GM12878 (cell line): ENCODE results near the gene PCDHGA1. TPM values are rescaled to one million over a fixed set of nuclear protein-coding genes. Genes with fewer than 3 reads are reported as not detected.

Experiments
- ATAC-seq: fragments of 200-7000 bp; cut with Tn5 transposase; 3 replicates; pipeline ENCODE4 v1.9.1; 2020; ENCODE audit warnings: mild to moderate bottlenecking, moderate library complexity
- BruUV-seq: library from RNA; stranded (reverse); fragments of 400-500 nt; replicated peaks from 2 replicates; lab custom pipeline; 2021; lab: Mats Ljungman, UMichigan
- CTCF ChIA-PET: fragments of 300-600 bp; sonication (Branson Sonifier 250); formaldehyde crosslinking; extraction: SDS; loops from one replicate; lab custom pipeline; 2021; ENCODE audit warnings: inconsistent platforms; lab: Yijun Ruan, JAX
- POLR2A ChIA-PET: fragments of 350-600 bp; formaldehyde crosslinking; extraction: SDS; loops from one replicate; lab custom pipeline; 2021; ENCODE audit warnings: inconsistent platforms; lab: Charles Lee
- RAD21 ChIA-PET: fragments of 300-600 bp; sonication (Branson Sonifier 250); formaldehyde crosslinking; loops from one replicate; lab custom pipeline; 2023; ENCODE audit warnings: antibody characterized with exemption; ENCODE audit not compliant: unreplicated experiment; lab: Charles Lee
- SMC1A ChIA-PET: fragments of 300-600 bp; sonication (Branson Sonifier 250); formaldehyde crosslinking; loops from one replicate; lab custom pipeline; 2023; ENCODE audit not compliant: unreplicated experiment, uncharacterized antibody; lab: Charles Lee
- DNase-seq: peaks from one replicate; pipeline ENCODE4 v3.0.0-alpha.2; 2011; ENCODE audit warnings: low read depth, low spot score
- FAIRE-seq: peaks from 3 replicates; lab custom pipeline; 2011; peaks lifted over from hg19 to GRCh38; lab: Jason Lieb, UNC
- H2AFZ ChIP-seq: 2 replicates; pipeline ENCODE4 v1.6.0; 2011; ENCODE audit warnings: low read depth, low read length, control low read depth; ENCODE audit not compliant: control insufficient read depth
- H3K27ac ChIP-seq: 2 replicates; pipeline ENCODE4 v1.5.1; 2011; ENCODE audit warnings: control low read depth; ENCODE audit not compliant: control insufficient read depth, insufficient read depth
- H3K27me3 ChIP-seq, 2 experiments: replicated peaks in 1 of 2; 2 replicates each; pipeline versions ENCODE4 v1.6.0 to v1.6.1; 2011; ENCODE audit warnings: low read length in 1 of 2; ENCODE audit not compliant: control insufficient read depth in 2 of 2, insufficient read depth in 2 of 2
- H3K36me3 ChIP-seq, 2 experiments: 2 replicates each; pipeline ENCODE4 v1.5.1; 2011; ENCODE audit warnings: low read length in 1 of 2; ENCODE audit not compliant: control insufficient read depth in 2 of 2, insufficient read depth in 2 of 2
- H3K4me1 ChIP-seq: 2 replicates; pipeline ENCODE4 v1.6.1; 2011; ENCODE audit warnings: mild to moderate bottlenecking, low read length, moderate library complexity, mixed read lengths; ENCODE audit not compliant: control insufficient read depth, insufficient read depth
- H3K4me2 ChIP-seq: 2 replicates; pipeline ENCODE4 v1.6.0; 2011; ENCODE audit warnings: control low read depth; ENCODE audit not compliant: control insufficient read depth, insufficient read depth
- H3K4me3 ChIP-seq: fragments of 200-600 bp; sonication (generic); 2 replicates; pipeline ENCODE4 v1.5.1; 2016
- H3K79me2 ChIP-seq: 2 replicates; pipeline ENCODE4 v1.6.0; 2011; ENCODE audit warnings: low read length; ENCODE audit not compliant: control insufficient read depth, insufficient read depth
- H3K9ac ChIP-seq: 2 replicates; pipeline ENCODE4 v1.8.0; 2011; ENCODE audit warnings: low read length, control low read depth, mixed read lengths; ENCODE audit not compliant: control insufficient read depth, insufficient read depth
- H3K9me3 ChIP-seq: replicated peaks from 3 replicates; pipeline ENCODE4 v1.5.1; 2011; ENCODE audit warnings: mild to moderate bottlenecking, low read length; ENCODE audit not compliant: control insufficient read depth, insufficient read depth
- H4K20me1 ChIP-seq: 2 replicates; pipeline ENCODE4 v1.6.0; 2011; ENCODE audit not compliant: control insufficient read depth, insufficient read depth
- BCL11A ChIP-seq: IDR thresholded peaks from 2 replicates; pipeline ENCODE4 v1.6.1; 2011; ENCODE audit warnings: low read depth, low read length
- BRCA1 ChIP-seq: IDR thresholded peaks from 2 replicates; pipeline ENCODE4 v1.6.1; 2011; ENCODE audit warnings: low read depth, low read length, improper control_type of control experiment
- DPF2 ChIP-seq: fragments of 450-650 bp; IDR thresholded peaks from 2 replicates; pipeline ENCODE4 v1.6.1; 2017; ENCODE audit warnings: mild to moderate bottlenecking
- KDM1A ChIP-seq: fragments of 200-600 bp; sonication (generic); IDR thresholded peaks from 2 replicates; pipeline ENCODE4 v1.6.1; 2016; ENCODE audit warnings: borderline replicate concordance
- MLLT1 ChIP-seq: fragments of 450-650 bp; IDR thresholded peaks from 2 replicates; pipeline ENCODE4 v1.6.1; 2016; ENCODE audit warnings: mild to moderate bottlenecking
- NFXL1 ChIP-seq: fragments of 450-650 bp; IDR thresholded peaks from 2 replicates; pipeline ENCODE4 v1.6.1; 2017; ENCODE audit warnings: antibody characterized with exemption, mild to moderate bottlenecking, borderline replicate concordance
- POLR2AphosphoS5 ChIP-seq: IDR thresholded peaks from 2 replicates; pipeline ENCODE4 v1.6.1; 2011; ENCODE audit warnings: mild to moderate bottlenecking, low read length, inconsistent platforms
- RFX5 ChIP-seq: IDR thresholded peaks from 2 replicates; pipeline ENCODE4 v1.6.1; 2011; ENCODE audit warnings: low read depth, low read length, improper control_type of control experiment
- ZNF207 ChIP-seq: fragments of 450-650 bp; IDR thresholded peaks from 2 replicates; pipeline ENCODE4 v1.6.1; 2014; ENCODE audit warnings: antibody characterized with exemption, mild to moderate bottlenecking, borderline replicate concordance
- WGBS: methylation state at CpG from one replicate; pipeline ENCODE4 v1.1.6; 2016; ENCODE audit warnings: low lambda C conversion rate; ENCODE audit not compliant: insufficient replicate concordance, insufficient coverage; ENCODE audit errors: missing lambda C conversion rate; 5-methylcytosine and 5-hydroxymethylcytosine counted together
- in situ Hi-C: fragments of 300-500 bp; cut with MboI; formaldehyde crosslinking; loops from 9 replicates; pipeline ENCODE4 v1.14.3; 2018; ENCODE audit warnings: mixed read lengths
- intact Hi-C: fragments of 100-400 bp; cut with micrococcal nuclease; formaldehyde crosslinking; loops from one replicate; pipeline ENCODE4 v1.14.2; 2022; ENCODE audit not compliant: unreplicated experiment
- polyA plus RNA-seq, 11 experiments: library from polyadenylated mRNA; depleted of rRNA in 4 of 11; unstranded in 6 of 11; stranded (reverse) in 5 of 11; fragments of >200 nt; fragmentation: Nextera tagmentation in 4 of 11; fragmentation: Illumina TruSeq in 1 of 11; extraction: Ambion mirVana in 4 of 11; extraction: Trizol in 1 of 11; gene quantifications; 1 replicate in 1 of 11; 2 replicates in 10 of 11; pipeline versions ENCODE4 v1.2.1 to v1.2.3, GENCODE V29; 2011 to 2016; ENCODE audit warnings: inconsistent platforms in 2 of 11, missing spikeins in 2 of 11, low read depth in 1 of 11
- total RNA-seq, 4 experiments: library from RNA; depleted of rRNA in 3 of 4; stranded (reverse); fragments of >200 nt in 3 of 4; fragmentation: Illumina TruSeq in 1 of 4; extraction: Trizol in 1 of 4; gene quantifications; 2 replicates each; pipeline versions ENCODE4 v1.2.1 to v1.2.3, GENCODE V29; 2013 to 2021
- TF ChIP-seq, protein P1 (sequence below): fragments of 150-350 bp; IDR thresholded peaks from 2 replicates; pipeline ENCODE4 v1.6.1; 2016; ENCODE audit warnings: low read depth, low read length
- TF ChIP-seq, protein P2 (sequence below): IDR thresholded peaks from 2 replicates; pipeline ENCODE4 v1.6.1; 2011; ENCODE audit warnings: borderline replicate concordance, low read depth, mild to moderate bottlenecking, moderate library complexity, mixed read lengths, low read length; ENCODE audit not compliant: insufficient read depth; ENCODE audit errors: extremely low read length
- TF ChIP-seq, protein P3 (sequence below), 3 experiments: IDR thresholded peaks in 2 of 3; conservative IDR thresholded peaks in 1 of 3; 2 replicates each; pipeline ENCODE4 v1.5.1; 2011; ENCODE audit warnings: low read depth in 3 of 3, low read length in 3 of 3, mild to moderate bottlenecking in 3 of 3, control low read depth in 2 of 3, moderate library complexity in 2 of 3, inconsistent platforms in 1 of 3, mixed read lengths in 1 of 3; ENCODE audit not compliant: control insufficient read depth in 2 of 3, insufficient read depth in 1 of 3; ENCODE audit errors: extremely low read depth in 1 of 3

The PCDHGA1 gene
- total and polyA plus RNA-seq, 10 of the 15 experiments (the other 5 are each of a cell fraction or from before 2014, with no cell fraction given) = 0.02 to 0.51 (median 0.19) TPM; not detected in 3

DNA sequence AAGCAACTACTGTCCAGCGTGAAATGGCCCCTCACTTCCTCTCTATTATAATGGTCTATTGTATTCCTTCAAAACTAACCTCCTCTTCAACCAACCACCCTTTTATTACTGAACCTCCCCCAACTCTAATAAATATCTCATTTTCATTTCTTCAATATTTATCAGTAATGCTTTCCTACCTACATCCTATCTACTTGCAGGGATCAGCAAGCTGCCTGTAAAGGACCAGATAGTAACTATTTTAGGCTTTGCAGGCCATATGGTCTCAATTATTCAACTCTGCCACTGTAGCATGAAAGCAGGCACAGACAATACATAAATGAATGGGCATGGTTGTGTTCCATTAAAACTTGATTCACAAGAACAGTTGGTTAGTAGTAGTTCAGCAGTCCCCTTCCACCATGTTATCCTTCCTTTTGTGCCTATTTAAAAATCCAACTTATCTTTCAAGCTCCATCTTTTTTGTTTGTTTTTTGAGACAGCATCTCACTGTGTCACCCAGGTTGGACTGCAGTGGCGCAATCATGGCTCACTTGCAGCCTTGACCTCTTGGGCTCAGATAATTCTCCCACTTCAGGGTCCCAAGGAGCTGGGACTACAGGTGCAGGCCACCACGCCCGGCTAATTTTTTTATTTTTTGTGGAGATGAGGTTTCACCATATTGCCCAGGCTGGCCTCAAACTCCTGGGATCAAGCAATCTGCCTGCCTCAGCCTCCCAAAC lies 204.3 kb downstream of the PCDHGA1 start:
- H2AFZ ChIP-seq = no peak overlapping the region
- no peaks in the 10 kb centered on the region for H4K20me1 ChIP-seq
- H3K4me2 ChIP-seq = no peak overlapping the region
- H3K9me3 ChIP-seq = no peaks in the 10 kb centered on the region
- ChIA-PET CTCF (interaction anchor here (1.0 to 3.0 kb wide), 8 partner anchors 9 to 136 kb away, joined by 3 to 9 read pairs (median 6); partner anchors contain the start of genes PCDHGA12, PCDHGB5 and PCDHGC3), RAD21 (interaction anchor here (1.0 to 1.5 kb wide), 3 partner anchors 22 to 59 kb away, joined by 3 to 8 read pairs (median 7); partner anchors contain the start of gene PCDHGC3), SMC1A (interaction anchor here (1.4 to 1.6 kb wide), 3 partner anchors 29 to 114 kb away, joined by 4 to 7 read pairs (median 5); partner anchors contain the start of gene PCDHGA11), POLR2A (interaction anchor here (0.6 to 1.2 kb wide), 3 partner anchors 11 to 46 kb away, joined by 3 to 5 read pairs (median 5); partner anchors contain the start of gene PCDHGC5)
- BruUV-seq = no TSS peak
- ATAC-seq = no peak
- DNase-seq = no peak
- H3K79me2 ChIP-seq = no peaks in the 10 kb centered on the region
- 99% methylated on average over 4 of the region's 4 CpGs for WGBS
- H3K27ac ChIP-seq = no peak overlapping the region
- no peaks in the 10 kb centered on the region for H3K27me3 ChIP-seq
- H3K9ac ChIP-seq = no peak overlapping the region
- H3K36me3 ChIP-seq = peaks cover 0 to 24% of the 10 kb centered on the region in 2 experiments
- intact Hi-C loops = no loop called here
- in situ Hi-C loops = no loop called here
- H3K4me1 ChIP-seq = peaks cover 19% of the 10 kb centered on the region
- no peak overlapping the region for H3K4me3 ChIP-seq
- FAIRE-seq = no peak
- TF ChIP-seq BCL11A (no peak), POLR2AphosphoS5 (no peak), NFXL1 (no peak), ZNF207 (no peak), KDM1A (no peak), RFX5 (no peak), BRCA1 (no peak), DPF2 (no peak), MLLT1 (no peak)
- TF ChIP-seq, protein P1, sequence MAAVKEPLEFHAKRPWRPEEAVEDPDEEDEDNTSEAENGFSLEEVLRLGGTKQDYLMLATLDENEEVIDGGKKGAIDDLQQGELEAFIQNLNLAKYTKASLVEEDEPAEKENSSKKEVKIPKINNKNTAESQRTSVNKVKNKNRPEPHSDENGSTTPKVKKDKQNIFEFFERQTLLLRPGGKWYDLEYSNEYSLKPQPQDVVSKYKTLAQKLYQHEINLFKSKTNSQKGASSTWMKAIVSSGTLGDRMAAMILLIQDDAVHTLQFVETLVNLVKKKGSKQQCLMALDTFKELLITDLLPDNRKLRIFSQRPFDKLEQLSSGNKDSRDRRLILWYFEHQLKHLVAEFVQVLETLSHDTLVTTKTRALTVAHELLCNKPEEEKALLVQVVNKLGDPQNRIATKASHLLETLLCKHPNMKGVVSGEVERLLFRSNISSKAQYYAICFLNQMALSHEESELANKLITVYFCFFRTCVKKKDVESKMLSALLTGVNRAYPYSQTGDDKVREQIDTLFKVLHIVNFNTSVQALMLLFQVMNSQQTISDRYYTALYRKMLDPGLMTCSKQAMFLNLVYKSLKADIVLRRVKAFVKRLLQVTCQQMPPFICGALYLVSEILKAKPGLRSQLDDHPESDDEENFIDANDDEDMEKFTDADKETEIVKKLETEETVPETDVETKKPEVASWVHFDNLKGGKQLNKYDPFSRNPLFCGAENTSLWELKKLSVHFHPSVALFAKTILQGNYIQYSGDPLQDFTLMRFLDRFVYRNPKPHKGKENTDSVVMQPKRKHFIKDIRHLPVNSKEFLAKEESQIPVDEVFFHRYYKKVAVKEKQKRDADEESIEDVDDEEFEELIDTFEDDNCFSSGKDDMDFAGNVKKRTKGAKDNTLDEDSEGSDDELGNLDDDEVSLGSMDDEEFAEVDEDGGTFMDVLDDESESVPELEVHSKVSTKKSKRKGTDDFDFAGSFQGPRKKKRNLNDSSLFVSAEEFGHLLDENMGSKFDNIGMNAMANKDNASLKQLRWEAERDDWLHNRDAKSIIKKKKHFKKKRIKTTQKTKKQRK = no peak
- TF ChIP-seq, protein P2, sequence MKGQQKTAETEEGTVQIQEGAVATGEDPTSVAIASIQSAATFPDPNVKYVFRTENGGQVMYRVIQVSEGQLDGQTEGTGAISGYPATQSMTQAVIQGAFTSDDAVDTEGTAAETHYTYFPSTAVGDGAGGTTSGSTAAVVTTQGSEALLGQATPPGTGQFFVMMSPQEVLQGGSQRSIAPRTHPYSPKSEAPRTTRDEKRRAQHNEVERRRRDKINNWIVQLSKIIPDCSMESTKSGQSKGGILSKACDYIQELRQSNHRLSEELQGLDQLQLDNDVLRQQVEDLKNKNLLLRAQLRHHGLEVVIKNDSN = no peak
- TF ChIP-seq, protein P3, sequence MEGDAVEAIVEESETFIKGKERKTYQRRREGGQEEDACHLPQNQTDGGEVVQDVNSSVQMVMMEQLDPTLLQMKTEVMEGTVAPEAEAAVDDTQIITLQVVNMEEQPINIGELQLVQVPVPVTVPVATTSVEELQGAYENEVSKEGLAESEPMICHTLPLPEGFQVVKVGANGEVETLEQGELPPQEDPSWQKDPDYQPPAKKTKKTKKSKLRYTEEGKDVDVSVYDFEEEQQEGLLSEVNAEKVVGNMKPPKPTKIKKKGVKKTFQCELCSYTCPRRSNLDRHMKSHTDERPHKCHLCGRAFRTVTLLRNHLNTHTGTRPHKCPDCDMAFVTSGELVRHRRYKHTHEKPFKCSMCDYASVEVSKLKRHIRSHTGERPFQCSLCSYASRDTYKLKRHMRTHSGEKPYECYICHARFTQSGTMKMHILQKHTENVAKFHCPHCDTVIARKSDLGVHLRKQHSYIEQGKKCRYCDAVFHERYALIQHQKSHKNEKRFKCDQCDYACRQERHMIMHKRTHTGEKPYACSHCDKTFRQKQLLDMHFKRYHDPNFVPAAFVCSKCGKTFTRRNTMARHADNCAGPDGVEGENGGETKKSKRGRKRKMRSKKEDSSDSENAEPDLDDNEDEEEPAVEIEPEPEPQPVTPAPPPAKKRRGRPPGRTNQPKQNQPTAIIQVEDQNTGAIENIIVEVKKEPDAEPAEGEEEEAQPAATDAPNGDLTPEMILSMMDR (IDR thresholded peaks at IDR 0.05 in 2 of 3, conservative IDR thresholded peaks at IDR 0.05 in 1 of 3; ENCODE audit: control insufficient read depth in 2 of 3, extremely low read depth in 1 of 3, insufficient read depth in 1 of 3, low read depth in 3 of 3, low read length in 3 of 3) = no peak
